HepG2 (cell line): ENCODE measurements around the gene NOL4L. TPM values are rescaled to one million over a fixed set of nuclear protein-coding genes. Genes with fewer than 3 reads are reported as not detected.

ENCODE experiments used
- CBX5 ChIP-seq: sonication (generic); formaldehyde crosslinking; IDR thresholded peaks from 2 replicates; pipeline ENCODE4 v1.4.0; 2020; ENCODE audit warnings: missing genetic modification reagents, borderline replicate concordance
- HOMEZ ChIP-seq: IDR thresholded peaks from 2 replicates; pipeline ENCODE4 v1.6.1; 2016; ENCODE audit warnings: low read depth
- IRF1 ChIP-seq: sonication (generic); formaldehyde crosslinking; IDR thresholded peaks from 2 replicates; pipeline ENCODE4 v1.4.0; 2020; ENCODE audit warnings: low read depth, mild to moderate bottlenecking, missing genetic modification reagents
- IRX3 ChIP-seq: sonication (generic); formaldehyde crosslinking; IDR thresholded peaks from 2 replicates; pipeline ENCODE4 v1.8.1; 2023; ENCODE audit warnings: mild to moderate bottlenecking, low read depth, missing genetic modification reagents, borderline replicate concordance
- MAX ChIP-seq: IDR thresholded peaks from 2 replicates; pipeline ENCODE4 v1.6.1; 2012; ENCODE audit warnings: inconsistent platforms
- NBN ChIP-seq: fragments of 450-650 bp; conservative IDR thresholded peaks from 2 replicates; pipeline ENCODE4 v1.6.1; 2017
- NFKBIZ ChIP-seq: IDR thresholded peaks from 2 replicates; pipeline ENCODE4 v1.6.1; 2018; ENCODE audit warnings: missing genetic modification reagents, missing compliant biosample characterization
- RARA ChIP-seq: IDR thresholded peaks from 2 replicates; pipeline ENCODE4 v1.6.1; 2016; ENCODE audit warnings: missing genetic modification reagents, missing compliant biosample characterization
- SMC3 ChIP-seq: IDR thresholded peaks from 2 replicates; pipeline ENCODE4 v1.6.1; 2011; ENCODE audit warnings: low read length, improper control_type of control experiment
- TCF7 ChIP-seq: sonication (generic); IDR thresholded peaks from 2 replicates; pipeline ENCODE4 v1.6.1; 2016; ENCODE audit warnings: antibody characterized with exemption, low read depth
- ZFP41 ChIP-seq: sonication (generic); formaldehyde crosslinking; IDR thresholded peaks from 2 replicates; pipeline ENCODE4 v1.4.0; 2020; ENCODE audit warnings: mild to moderate bottlenecking, missing genetic modification reagents, borderline replicate concordance
- ZNF124 ChIP-seq: sonication (generic); formaldehyde crosslinking; IDR thresholded peaks from 2 replicates; pipeline ENCODE4 v1.4.0; 2020; ENCODE audit warnings: missing genetic modification reagents
- ZNF282 ChIP-seq: fragments of 450-650 bp; IDR thresholded peaks from 2 replicates; pipeline ENCODE4 v1.6.1; 2018; ENCODE audit not compliant: partially characterized antibody
- ZNF383 ChIP-seq: sonication (generic); formaldehyde crosslinking; IDR thresholded peaks from 2 replicates; pipeline ENCODE4 v1.4.0; 2020; ENCODE audit warnings: missing genetic modification reagents, mild to moderate bottlenecking, borderline replicate concordance
- ZNF646 ChIP-seq: sonication (generic); formaldehyde crosslinking; IDR thresholded peaks from 2 replicates; pipeline ENCODE4 v1.9.0; 2021; ENCODE audit warnings: mild to moderate bottlenecking, missing genetic modification reagents
- ZNF687 ChIP-seq: sonication (generic); formaldehyde crosslinking; IDR thresholded peaks from 2 replicates; pipeline ENCODE4 v1.5.1; 2020; ENCODE audit warnings: mild to moderate bottlenecking, missing genetic modification reagents, moderate library complexity
- polyA plus RNA-seq, 8 experiments: library from polyadenylated mRNA; depleted of rRNA in 3 of 8; stranded (reverse) in 7 of 8; unstranded in 1 of 8; fragments of >200 nt; fragmentation: Illumina TruSeq in 4 of 8; extraction: Trizol in 4 of 8; gene quantifications; 2 replicates each; pipeline versions ENCODE4 v1.2.1 to v1.2.3, GENCODE V29; 2011 to 2016; ENCODE audit warnings: low read depth in 4 of 8, missing spikeins in 1 of 8, mixed read lengths in 1 of 8; ENCODE audit not compliant: insufficient read depth in 1 of 8
- total RNA-seq, 5 experiments: library from RNA; depleted of rRNA; stranded (reverse); fragments of >200 nt; fragmentation: Illumina TruSeq; extraction: Trizol; gene quantifications; 2 replicates each; pipeline ENCODE4 v1.2.3, GENCODE V29; 2016; ENCODE audit warnings: low read depth in 1 of 5

NOL4L gene
- total and polyA plus RNA-seq, 2 of the 13 experiments (the other 11 are each of a cell fraction or from before 2014, with no cell fraction given): 16.6 to 35.4 TPM

GRCh38 chr20:32521780-32522525 lies 63.2 kb downstream of the NOL4L start (continued):
- TF ChIP-seq SMC3 (peak; percentile 97), ZNF282 (no peak), TCF7 (no peak), IRX3 (no peak), ZNF383 (CRISPR knock-in tag) (peak; percentile 80; the same call in 1 of the 2 replicates), HOMEZ (CRISPR knock-in tag) (peak; percentile 44; the same call in 1 of the 2 replicates), IRF1 (CRISPR knock-in tag) (no peak), MAX (peak; percentile 83; the same call in 1 of the 2 replicates), CBX5 (CRISPR knock-in tag) (peak; percentile 88; the same call in 1 of the 2 replicates), ZNF687 (CRISPR knock-in tag) (peak; percentile 92), NBN (no peak), ZNF646 (CRISPR knock-in tag) (0 out of 2 replicates have a peak, but pooled peaks have one; percentile 66), RARA (CRISPR knock-in tag) (peak; percentile 77), NFKBIZ (CRISPR knock-in tag) (no peak), ZFP41 (CRISPR knock-in tag) (no peak), ZNF124 (peak; percentile 98)
